GF-D8 (cell line): ENCODE data around the gene AQP1.

ENCODE experiments used
- DNase-seq: peaks from one replicate; lab custom pipeline; 2025; lab: John Stamatoyannopoulos, UW

The AQP1 gene

DNA sequence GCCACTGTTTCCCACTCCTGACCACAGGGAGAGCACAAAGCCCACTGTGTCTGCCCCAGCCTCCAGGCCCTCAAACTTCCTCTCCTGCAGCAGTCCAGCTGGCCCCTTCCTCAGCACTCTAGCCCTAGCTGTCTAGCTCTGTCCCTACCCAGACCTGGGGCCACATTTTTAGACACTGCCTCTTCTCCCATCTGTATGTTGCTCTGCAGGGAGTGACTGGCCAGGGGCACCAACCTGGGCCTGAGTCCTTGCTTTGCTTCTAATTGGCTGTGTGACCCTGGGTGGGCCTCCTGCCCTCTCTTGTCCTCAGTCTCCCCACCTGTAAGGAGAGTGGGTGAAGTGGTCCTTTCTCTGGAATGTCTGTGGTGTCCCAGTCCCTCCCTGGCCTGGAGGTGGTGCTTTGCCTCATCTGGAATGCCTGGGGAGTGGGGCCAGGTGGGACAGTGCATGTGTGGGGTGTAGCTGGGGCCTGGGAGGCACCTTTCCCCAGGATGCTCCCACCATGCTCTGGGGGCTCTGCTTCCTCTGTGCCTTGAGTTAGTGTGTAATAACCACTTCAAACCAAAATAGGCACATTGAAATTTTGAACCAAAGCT is 25.1 kb downstream of the AQP1 start:
- DNase-seq, result no peak

DNA sequence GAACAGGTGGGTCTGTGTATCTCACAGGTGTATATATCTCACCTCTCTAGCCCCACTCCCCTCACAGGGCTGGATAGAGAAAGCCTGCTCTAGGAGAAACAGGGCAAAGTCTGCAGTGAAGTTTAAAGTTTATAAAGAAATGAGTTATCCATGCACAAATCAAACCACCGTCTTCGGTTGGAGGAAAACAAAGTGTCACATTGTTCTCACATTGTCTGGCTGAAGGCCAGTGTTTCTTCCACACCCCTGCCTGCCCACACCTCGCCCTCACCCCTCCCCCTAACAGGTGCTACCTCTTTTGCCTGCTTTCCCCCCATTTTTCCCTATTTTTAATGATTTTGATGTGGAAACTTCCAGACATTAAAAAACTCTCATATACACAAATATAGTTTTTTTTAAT is 25.8 kb downstream of the AQP1 start:
- DNase-seq, result no peak

DNA sequence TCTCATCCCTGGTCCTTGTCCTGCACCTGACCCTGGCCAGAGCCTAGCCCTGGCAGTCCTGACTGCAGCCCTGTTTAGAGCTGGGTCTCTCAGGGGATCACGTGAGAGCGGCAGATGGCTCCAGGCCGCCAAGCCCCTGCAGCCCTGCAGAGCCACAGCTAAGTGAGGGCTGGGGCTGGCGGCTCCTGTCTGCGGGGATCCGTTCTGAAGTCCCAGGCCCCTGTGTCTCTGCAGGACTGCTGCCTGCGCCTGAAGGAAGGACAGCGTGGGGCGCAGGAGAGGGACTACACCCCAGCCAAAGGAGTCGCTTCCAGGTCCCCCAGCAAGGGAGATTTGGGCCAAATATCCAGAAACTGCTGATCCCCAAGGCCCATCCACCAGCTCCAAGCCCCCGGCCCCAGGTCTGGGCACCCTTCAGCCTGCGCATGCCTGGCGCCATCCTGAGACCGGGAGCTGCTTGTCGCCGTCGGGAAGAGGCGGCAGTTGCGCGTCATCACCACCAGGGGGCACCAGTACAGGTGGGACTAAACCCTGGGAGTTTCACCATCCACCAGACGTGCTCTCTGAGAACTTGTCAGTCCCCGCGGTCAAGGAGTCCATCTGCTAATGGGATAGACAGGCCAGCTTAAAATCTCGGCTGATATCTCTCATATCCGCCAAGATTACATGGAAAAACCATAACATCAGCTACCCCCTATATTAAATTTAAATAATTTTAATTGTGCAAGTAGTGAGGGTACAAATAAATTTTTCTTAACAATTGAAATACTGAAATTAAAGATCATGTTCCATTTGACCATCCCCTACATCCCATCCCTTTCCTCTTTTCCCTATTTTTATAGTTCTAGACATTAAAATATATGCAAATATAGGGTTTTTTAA is 27.0 kb downstream of the AQP1 start:
- DNase-seq, result no peak

DNA sequence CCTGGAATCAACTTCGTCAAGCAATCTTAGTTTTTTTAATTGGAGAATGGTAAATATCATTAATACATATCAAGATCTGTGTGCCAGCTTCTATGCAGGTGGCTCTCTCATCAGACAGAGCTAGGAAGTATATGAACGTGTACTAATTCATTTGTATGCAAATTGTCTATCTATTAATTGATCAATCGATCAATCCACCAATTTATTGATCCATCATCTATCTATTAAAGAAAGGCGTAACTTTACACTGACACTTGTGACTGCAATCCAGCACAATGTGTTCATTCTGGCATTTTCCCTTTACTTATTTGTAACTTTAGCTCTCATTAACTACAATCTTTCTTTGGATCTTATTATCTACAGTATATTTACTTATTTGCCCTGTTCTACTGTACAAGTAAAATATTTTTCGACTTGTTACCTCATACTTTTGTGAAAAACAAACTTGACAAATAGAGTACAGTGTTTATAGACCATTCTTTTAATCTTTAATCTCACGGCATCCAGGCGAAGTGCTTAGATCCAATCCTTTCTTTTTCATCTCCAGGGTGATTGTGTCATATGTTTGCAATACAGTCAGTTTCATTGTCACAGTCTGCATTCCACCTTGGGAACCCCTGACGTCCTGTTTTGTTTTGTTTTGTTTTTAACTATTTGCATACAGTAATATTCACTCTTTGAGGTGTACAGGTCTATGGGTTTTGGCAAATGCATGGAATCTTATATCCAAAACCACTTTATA is 30.1 kb downstream of the AQP1 start:
- DNase-seq, result no peak

DNA sequence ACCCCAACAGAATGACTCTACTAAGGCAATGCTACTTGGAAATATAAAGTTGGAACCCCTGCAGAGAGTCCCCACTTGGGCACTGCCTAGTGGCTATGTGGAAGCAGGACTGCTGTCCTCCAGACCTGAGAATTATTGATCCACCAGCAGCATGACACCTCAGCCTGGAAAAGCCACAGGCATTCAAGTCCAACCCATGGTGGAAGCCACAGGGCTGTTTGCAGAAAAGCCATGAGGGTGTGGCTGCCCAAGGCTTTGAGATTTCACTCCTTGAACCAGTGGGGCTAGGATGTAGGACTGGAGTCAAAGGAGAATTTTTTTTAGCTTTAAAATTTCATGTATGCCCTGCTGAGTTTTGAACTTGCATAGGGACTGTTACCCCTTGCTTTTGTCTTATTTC is 38.5 kb downstream of the AQP1 start:
- no peak for DNase-seq

DNA sequence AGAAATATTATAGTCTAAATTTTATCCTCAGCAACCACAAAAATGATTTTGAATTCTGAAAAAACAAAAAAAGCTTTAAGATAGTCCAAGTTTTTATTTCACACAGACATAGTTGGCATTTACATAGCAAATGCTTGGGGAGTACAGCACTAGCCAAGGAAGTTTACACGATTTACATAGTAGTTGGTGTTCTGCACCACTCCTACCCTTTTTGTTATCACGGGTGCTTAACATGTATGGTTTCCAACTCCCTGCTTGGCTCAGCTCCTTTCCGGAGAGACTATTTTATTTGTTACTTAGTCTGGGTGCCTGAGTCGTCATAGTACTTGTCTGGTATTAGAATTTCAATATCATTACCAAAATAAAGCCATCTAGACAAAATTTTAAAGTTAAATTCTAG is 43.3 kb downstream of the AQP1 start:
- DNase-seq, result no peak

DNA sequence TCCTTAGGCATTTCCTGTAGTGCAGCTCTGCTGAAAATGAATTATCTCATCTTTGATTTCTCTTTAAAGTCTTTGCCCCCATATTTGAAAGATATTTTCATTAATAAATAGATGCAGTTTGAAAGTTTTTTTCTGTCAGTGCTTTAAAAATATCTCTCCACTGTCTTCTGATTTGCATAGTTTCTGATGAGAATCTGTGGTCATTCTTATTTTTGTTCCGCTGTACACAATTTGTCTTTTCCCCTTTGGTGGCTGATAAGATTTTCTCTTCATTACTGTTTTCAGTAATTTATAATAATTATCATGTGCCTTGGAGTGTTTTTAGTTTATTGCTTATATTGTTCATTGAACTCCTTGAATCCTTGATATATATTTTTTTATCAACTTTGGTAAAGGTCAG is 45.1 kb downstream of the AQP1 start:
- no peak for DNase-seq

DNA sequence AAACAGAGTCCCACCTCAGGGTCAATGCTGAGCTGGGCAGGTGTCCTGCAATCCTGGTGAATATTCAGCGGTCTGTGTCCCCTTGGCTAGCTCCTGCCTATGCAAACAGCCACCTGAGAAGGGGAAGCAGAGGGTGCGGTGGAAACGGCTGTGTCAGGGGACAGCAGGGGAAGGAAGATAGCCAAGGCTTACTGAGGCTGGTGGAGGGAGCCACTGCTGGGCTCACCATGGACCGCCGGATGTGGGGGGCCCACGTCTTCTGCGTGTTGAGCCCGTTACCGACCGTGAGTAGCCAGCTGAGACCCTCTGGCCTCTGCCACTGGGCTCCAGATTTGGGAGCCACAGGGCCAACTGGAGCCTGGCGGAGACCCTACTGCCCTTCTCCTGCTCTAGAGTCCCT is 52.2 kb downstream of the AQP1 start, which contains the start of gene GHRHR:
Gene GHRHR (plus strand): TSS at position 112 of the 400 bp plus-strand sequence. CDS start 116 bp downstream, at position 228.
- no peak for DNase-seq

DNA sequence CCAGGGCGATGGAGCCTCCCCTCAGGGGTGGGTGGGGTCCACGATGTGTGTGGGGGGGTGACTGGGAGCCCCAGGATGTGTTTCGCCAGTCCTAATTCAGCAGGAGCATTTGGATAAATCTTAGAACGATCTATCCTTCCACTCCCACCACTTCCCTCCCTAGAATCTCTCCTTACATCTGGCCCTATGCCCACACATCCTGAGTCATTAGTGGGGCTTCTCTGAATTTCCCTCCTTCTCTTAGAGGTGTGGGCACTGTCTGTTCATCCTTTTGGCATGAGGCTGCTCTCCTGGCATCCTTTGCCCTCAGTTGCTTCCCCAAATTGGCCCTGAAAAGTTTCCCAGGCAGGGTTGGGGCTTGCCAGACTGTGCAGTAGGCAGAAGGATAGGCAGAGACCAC is 53.7 kb downstream of the AQP1 start:
- no peak for DNase-seq

DNA sequence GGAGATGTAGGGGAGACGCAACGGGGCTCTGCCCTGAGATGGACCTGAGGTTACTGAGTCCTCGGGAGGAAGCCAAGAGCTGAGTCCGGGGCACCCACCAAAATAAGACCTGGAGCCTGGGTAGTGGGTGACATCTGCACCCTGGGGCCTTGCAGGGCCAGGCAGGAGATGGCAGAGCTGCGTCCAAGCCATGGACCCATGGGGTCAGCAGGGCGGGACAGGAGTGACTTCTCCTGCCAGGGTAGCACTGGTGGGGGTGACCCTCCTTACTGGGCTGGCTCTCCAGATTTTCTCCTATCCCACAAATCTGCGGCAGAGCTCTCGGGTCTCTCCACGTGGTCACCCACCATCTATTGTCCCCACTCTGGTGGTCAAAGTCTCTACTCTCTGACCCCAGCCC is 54.2 kb downstream of the AQP1 start:
- DNase-seq, result no peak

DNA sequence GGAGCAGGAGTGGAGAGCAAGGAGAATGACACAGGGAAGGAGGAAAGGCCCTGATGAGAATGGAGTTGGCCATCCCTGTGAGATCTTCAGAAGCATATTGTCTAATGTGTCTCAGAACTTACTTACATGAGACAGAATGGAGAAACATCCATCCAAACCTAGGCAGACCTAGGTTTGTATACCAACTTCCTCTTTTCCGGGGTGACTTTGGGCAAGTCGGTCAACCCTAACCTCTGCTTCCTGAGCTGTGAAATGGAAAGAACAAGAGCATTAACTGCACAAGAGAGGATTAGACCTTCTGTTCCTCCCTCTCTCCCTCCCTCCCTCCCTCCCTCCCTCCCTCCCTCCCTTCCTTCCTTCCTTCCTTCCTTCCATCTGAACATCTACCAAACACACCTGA is 56.6 kb downstream of the AQP1 start:
- no peak for DNase-seq

DNA sequence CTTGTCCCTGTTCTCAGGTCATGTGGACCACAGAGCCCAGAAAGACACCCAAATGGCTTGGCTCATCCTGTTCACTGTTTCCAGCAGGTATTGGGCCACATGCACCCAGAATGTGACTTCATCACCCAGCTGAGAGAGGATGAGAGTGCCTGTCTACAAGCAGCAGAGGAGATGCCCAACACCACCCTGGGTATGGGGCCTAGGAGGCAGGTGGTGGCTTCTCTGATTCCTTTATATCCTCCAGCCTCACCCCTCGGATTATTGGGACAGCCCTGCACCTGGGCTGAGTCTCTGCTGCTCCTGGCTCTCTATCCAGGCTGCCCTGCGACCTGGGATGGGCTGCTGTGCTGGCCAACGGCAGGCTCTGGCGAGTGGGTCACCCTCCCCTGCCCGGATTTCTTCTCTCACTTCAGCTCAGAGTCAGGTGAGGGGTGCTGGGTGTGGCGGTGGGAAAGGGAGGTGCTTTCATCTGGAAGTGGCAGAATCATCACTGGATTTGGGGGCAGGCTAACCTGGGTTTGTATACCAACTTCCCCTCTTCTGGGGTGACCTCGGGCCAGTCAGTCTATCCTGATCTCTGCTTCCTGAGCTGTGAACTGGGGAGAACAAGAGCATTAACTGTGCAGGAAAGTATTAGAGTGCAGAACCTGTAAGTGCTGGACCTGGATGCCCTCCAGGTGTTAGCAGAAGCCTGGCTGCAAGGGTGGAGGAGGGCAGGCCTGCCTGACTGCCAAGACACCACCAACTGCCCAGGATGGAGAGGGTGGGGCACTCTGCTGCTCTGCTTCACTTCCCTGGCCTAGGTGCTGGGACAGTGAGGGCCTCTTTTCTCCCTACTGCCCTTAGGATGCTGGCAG is 57.3 kb downstream of the AQP1 start:
- DNase-seq, result no peak

DNA sequence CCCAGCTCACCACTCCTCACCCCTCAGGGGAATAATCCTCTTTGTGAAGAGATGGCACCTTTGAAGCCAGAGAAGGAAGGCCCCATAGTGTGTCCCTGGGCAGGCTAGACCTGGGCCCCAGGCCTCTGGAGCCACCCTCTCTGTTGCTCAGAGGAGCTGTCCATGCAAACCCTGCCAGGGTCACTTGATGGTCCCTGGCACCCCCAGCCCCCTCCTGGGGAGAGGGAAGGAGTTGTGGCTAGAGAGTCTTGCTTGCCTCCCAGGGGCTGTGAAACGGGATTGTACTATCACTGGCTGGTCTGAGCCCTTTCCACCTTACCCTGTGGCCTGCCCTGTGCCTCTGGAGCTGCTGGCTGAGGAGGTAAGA is 57.9 kb downstream of the AQP1 start:
- DNase-seq, result no peak

DNA sequence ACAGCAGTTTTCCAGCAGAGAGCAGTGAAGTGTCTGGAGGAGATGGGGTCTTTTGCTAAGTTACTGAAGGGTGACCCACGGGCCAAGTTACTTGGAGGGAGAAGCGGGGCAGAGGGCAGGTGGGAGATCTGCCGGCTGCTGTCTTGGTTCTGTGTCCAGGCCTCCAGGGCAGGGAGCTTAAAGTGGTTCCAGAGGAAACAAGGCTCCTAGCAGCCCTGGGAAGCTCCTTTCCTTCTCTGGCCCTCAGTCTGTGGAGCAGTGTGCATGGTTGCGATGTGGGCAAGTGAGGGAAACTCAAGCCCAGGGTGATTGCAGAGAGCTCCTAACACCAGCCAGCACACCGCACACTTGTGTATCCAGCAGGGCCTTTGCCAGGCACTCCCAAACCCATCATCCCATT is 58.4 kb downstream of the AQP1 start:
- no peak for DNase-seq

DNA sequence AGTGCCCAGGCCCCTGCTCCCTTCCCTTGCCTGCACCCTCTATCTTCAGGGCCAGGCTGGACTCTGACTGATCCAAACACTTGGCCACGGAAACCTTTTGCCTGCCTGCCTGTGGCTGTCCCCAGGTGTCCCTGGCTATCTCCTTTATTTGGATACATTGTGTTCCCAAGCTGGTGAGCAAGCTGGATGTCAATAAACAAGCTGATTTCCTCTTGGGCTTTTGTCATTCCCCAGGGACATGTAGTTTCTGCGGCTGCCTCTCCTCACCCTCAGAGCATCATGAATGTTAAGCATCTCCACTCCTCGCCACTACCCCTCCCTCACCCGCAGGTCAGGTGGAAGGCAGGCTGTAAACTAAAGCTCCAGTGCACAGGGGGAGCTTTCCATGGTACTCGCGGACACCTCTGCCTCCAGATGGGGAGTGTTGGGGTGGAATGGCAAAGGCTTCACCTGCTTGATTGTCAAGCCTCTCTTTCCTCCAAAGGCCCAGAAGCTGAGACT is 59.0 kb downstream of the AQP1 start:
- DNase-seq, result no peak

DNA sequence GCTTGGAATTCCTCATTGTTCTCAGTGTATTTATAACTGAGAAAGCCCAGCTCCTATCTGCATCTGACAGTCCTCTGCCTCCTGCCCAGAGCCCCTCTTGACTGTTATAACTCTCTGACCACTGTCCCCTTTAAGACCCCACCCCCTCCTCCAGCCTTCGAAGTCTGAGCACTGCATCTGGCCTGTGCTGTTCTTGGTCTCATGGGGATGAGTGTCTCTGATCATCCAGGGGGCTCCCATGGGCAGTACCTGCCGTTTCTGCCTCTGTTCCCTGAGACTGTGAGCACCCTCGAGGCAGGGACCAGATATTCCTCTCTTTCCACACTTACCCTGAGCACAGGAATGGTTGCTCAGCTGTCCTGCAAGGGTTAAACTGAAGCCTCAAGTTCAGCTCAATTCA is 59.8 kb downstream of the AQP1 start:
- no peak for DNase-seq

DNA sequence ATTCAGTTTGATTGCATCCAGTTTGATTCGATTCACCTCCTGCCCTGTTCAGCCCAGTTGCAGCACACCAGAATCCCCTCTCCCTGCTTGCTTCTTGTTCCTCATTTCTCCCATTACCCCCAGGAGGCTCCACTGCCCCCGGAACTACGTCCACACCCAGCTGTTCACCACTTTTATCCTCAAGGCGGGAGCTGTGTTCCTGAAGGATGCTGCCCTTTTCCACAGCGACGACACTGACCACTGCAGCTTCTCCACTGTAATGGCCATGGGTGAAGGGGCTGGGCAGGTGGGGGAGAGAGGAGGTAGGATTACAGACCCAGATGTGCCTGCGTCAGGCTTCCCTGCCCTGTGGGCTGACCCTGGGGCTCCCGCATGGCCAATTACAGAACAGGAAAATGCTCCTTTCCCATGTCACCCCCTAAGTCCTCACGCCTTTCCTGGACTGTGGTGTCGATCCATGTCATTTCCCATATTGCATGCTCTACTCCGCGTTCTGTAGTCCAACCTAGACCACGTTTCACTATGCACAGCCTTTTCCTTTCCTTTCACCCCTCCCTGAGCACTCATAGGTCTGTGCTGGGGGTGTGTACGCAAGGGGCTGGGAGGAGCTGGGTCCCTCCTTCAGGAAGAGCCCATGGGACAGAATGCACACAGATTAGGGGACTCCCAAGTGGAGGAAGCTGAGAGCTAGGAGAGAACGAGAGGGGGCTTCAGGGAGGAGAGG is 60.3 kb downstream of the AQP1 start:
- DNase-seq, result no peak

DNA sequence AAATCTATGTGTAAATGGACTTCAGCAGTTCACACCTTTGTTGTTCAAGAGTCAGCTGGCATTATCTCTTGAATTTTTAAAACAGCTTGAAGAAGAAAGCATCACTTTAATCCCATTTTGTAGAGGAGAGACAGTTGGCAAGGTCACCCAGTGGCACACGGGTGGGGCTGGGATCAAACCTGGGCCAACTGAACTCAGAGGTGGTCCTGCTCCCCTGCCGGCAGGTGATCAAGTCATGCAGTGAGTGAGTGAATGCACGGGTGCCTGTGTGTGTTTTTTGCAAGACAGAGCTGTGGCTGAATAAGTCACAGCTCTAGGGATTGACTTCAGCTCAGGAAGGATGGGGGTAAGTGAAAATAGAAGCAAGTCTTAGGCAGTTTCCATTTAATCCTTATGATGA is 61.6 kb downstream of the AQP1 start:
- DNase-seq, result no peak

DNA sequence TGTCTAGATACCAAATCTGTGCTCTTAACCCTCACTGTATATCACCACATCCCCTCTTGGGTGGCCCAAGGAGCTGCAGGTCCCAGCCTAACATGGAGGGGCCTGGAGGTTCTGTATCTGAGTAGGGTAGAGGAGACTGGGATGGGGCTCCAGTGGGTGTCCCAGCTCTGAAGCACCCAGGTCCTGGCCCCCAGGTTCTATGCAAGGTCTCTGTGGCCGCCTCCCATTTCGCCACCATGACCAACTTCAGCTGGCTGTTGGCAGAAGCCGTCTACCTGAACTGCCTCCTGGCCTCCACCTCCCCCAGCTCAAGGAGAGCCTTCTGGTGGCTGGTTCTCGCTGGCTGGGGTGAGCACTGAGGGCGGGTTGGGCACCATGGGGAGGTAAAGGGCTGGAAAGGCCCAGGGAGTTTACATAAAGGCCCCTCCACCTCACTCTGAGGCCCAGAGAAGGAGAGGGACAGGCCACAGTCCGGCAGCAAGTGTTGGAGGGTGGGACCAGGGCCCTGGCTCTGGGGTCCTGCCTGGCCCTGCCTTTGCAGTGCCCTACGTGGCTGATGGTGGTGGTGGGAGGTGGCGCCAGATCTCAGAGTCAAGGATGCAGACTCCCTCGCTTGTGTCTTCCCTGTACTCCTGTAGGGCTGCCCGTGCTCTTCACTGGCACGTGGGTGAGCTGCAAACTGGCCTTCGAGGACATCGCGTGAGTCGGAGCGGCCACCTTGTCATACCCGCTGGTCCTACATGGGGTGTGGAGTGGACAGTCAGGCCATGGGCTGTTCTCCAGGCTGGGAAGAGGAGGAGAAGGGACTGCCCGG is 62.3 kb downstream of the AQP1 start:
- no peak for DNase-seq

DNA sequence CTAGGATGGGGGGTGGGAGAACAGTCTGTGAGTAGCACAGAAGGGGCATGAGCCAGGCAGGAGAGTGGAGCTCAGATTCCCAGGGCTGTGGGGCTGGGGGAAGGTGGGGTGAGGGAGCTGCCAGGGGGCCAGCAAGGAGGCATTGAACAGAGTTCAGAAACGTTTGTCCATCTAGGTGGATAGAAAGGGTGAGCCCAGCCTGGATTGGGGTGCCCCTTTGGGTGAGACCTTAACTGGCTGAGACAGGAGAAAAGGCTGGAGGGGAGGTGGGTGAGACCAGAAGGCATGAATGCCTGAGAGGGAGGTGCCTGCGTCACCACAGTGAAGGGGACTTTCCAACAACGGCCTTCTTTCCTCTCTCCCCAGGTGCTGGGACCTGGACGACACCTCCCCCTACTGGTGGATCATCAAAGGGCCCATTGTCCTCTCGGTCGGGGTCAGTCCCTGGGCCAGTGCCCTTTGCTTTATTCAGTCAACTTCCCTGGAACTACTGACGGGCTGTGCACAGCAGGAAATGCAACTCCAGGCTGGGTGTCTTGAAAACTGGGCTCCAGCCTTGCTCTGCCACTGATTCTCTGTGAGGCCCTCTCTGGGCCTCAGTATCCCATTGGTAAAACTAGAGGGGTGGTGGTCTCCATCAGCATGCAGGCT is 63.1 kb downstream of the AQP1 start:
- no peak for DNase-seq
